HT-29 (cell line): ENCODE measurements around the gene ETNK1. TPM values are rescaled to one million over a fixed set of nuclear protein-coding genes. Genes with fewer than 3 reads are reported as not detected.

Source experiments
- small RNA-seq: library from RNA; depleted of rRNA; stranded (forward); fragments of <200 nt; gene quantifications from one replicate; pipeline ENCODE3, GENCODE V24; 2014
- total RNA-seq: library from RNA; depleted of rRNA; stranded (reverse); fragments of >200 nt; shearing (Covaris generic); gene quantifications from 2 replicates; pipeline ENCODE4 v1.2.3, GENCODE V29; 2014; rRNA removed

ETNK1 gene
- total RNA-seq, 1 experiment from 2014 or later: 52.3 TPM

Small RNA genes within 50 kb of the gene (small RNA-seq; reads per million reads assigned to genes)
- gene RPS27P22: not detected

Other genes starting within 250 kb of the ETNK1 start
- 7.4 and 14.4 TPM in 2 replicates for gene C2CD5, start 80.6 kb upstream of the ETNK1 start, total RNA-seq